NCI-H524 treated with DMSO at 0.1 percent for 48 hours (cell line): ENCODE measurements around the gene GALNTL6.
"Not testable (repeated sequence)": the region's sequence is repeated elsewhere in the genome, so short reads cannot be mapped to it uniquely, and the experiment has no call there.

Source experiments
- DNase-seq: peaks from one replicate; lab custom pipeline; 2025; lab: John Stamatoyannopoulos, UW

Gene GALNTL6

DNA sequence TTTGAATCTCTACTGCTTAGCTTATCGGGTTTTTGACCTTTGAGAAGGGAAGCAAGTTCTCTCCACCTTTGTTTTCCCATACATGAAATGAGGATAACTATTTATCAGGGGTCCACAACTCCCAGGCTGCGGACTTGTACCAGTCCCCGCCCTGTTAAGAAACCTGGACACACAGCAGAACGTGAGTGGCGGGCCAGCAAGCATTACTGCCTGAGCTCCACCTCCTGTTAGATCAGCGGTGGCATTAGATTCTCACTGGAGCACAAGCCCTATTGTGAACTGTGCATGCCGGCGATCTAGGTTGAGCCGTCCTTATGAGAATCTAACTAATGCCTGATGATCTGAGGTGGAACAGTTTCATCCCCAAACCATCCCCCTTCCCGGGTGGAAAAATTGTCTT is 579.5 kb downstream of the GALNTL6 start:
- no peak for DNase-seq

DNA sequence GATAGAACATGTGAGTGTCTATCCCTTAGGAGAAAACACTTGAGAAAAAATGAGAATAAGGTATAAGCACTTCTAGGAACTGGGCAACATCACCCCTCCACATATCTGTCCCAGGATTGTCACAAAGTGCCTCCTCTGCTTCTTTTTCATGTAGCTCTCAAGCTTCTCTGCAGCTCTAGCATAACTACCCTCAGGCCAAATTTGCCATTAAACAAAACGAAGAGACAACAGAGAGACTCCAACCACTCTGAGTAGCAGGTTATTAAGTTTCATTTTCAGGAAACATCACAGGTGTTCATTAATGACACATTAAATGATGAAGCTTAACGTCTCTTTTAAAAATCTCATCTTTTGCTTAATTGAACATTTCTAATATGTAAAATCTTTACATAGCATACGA is 580.0 kb downstream of the GALNTL6 start:
- no peak for DNase-seq

DNA sequence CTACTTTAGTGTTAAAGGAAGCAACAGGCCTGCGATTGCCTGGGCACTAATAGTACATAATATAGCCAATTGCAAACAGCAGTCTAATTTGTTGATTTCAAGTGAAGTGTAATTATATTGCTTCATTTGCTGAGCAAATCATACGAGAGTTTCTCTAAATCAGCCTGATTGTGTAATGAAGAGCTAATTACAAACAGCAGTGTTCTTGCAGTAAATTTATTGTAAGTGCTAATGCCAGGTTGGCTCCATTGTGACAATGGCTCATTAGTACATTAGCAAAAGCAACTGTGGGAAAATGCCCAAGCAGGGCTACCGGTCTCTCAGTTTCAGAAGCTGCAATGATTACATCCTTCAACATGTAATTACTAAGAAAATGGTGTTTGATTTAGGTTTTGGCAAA is 591.5 kb downstream of the GALNTL6 start:
- no peak for DNase-seq

DNA sequence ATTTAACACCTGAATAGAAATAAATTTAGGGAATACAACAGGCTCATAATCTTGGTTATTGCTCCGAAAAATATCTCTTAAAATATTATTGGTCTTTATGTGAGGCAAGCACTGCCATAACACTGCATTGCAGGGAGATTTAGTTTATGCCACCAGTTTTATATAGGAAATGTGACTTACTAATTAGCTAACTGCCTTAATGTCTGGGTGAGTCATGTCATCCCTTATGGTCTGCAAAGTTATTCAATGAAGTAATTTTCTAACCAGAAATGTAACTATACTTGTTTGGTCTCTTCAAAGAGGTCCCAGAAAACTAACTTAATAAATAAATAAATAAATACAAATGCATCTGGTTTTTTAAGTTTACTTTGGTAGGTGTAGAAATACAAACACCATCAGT is 597.2 kb downstream of the GALNTL6 start:
- DNase-seq = no peak

DNA sequence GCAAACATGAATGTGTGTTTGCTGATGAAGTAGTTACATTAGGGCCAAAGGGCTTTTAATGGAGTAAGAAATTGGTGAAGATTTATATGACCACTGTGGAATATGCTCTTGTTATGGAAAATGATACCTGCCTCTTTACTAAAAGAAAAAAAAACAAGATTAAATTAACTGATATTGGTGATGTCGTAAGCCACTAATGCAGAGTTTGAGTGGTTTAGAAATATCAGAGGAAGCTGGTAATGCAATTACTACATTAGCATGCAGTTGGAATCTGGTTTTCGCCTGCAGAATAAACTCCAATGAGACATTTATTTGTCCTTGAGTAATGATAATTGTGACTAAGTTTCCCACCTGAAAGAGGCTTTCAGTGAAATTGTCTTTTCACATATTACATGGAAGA is 597.9 kb downstream of the GALNTL6 start:
- no peak for DNase-seq

DNA sequence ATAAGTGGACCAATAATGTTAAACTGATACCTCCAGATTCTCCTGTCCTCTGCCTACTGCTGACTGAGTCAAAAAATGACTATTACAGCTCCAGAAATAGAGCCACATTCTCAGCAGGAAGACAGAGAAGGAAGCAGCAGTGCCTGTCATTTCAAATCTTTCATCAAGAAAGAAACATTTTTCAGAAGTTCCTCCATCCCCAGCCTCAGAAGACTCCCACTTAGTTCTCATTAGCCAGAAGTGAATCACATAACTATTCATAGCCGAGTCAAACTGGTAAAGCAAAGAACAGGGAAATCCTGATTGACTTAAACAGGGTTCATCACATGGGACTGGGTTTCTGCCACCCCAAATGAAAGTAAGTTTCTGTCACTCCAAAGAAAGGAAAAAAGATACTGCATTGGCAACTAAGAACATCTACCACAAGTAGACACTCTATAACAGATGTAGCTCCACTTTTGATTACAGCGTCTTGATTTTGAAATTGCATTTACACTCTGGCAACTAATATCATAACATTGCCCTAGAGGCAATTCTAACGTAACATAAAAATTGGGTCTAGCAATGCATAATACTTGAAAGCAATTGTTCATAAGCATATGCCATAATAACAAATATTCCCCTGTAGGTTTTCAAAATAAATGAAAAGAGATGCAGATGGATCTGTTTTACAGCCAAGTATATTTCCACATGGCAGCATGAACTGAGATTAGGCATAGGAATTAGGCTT is 599.8 kb downstream of the GALNTL6 start:
- no peak for DNase-seq

DNA sequence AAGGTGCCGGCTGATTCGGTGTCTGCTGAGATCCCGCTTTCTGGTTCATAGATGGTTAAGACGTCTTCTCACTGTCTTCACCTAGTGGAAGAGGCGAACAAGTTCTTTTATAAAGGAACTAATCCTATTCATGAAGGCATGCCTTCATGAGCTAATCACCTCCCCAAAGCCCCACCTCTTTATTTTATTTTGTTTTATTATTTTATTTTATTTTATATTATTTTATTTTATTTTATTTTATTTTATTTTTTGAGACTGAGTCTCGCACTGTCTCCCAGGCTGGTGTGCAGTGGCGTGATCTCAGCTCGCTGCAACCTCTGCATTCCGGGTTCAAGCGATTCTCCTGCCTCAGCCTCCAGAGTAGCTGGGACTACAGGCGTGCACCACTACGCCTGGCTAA is 615.8 kb downstream of the GALNTL6 start:
- DNase-seq = not testable (repeated sequence)

DNA sequence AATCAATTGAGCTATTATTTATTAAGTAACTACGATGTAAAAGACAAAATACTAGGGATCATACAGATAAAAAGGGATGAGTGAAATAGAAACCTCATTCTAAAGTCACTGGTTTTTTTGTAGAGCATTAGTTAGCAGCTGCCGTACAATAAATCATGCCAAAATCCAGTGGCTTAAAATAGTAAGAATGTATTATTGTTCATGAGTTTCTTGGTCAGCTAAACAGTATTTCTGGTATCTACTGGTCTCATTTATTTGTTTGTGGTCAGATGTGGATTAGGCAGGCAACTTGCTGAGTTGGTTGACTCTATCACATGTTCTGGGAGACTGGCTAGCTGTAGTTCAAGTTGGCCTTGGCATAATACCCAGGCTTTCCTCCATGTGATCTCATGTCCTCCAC is 667.3 kb downstream of the GALNTL6 start:
- no peak for DNase-seq

DNA sequence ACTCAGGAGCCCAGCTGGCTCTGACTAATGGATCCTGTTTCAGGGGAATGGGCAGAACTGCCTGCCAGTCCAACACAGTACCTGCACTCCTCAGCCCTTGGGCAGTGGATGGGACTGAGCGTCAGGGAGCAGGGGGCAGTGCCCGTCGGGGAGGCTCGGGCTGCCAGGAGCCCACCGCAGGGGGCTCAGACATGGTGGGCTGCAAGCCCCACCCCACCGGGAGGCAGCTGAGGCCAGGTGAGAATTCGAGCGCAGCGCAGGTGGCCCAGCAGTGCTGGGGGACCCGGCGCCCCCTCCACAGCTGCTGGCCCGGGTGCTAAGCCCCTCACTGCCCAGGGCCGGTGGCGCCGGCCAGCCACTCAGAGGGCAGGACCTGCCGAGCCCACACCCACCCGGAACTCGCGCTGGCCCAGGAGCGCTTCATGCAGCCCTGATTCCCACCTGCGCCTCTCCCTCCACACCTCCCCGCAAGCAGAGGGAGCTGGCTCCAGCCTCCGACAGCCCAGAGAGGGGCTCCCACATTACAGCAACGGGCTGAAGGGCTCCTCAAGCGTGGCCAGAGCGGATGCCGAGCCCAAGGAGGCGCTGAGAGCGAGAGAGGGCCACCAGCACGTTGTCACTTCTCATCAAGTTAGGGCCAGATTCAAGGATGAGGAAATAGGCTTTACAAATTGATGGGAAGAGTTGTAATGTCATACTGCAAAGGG is 668.8 kb downstream of the GALNTL6 start:
- no peak for DNase-seq

DNA sequence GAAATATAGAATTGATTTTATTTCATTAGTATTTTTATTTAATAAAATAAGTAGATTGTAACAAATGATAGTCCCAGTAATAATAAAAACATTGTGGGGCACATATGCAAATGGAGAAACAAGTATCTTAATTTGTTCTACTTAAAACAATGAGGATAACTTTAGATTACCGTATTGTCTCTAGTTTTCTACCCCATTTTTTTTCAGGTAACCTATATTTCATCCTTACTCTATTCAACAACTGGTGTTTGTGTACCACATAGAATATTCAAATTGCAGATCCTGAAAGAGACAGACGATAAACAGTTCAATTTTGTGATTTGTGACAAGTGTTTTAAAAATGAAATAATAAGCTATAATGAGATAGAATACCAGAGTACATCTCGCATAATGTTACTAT is 671.8 kb downstream of the GALNTL6 start:
- no peak for DNase-seq

DNA sequence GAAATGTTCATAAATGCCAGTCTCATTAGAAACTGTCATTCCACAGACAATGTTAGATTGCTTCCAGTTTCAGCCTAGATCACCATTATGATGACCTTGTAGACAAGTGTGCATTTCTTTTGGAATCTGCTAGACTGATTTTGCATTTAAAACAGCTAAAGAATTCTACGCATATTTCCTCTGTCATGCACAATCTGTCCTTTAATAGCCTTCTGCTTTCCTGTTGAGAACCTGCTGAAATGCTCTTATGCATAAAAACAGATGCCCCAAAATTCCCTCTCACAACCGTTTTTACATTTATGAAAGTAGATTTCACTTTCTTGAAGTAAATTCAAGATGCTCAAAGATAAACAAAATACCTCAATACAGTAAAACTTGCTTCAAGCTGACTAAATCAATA is 673.3 kb downstream of the GALNTL6 start:
- DNase-seq = no peak

DNA sequence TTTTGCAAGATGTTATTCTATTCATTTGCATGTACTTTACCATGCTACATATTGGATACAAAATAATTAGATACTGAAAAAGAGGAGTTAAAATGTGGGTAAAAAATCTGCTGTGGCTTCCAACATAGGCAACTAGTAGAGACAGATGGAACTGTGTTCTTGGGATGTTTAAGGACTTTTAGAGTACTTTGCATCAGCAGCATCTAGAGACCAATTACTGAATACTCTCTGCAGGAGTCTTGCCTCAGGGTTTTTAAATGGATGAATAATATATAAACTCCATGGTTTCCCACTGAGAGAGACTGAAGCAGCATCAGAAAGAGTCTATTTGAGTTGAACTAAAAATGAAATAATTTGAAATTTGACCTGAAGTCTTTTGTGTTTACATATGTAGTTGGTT is 676.7 kb downstream of the GALNTL6 start:
- DNase-seq = peak; percentile 1

DNA sequence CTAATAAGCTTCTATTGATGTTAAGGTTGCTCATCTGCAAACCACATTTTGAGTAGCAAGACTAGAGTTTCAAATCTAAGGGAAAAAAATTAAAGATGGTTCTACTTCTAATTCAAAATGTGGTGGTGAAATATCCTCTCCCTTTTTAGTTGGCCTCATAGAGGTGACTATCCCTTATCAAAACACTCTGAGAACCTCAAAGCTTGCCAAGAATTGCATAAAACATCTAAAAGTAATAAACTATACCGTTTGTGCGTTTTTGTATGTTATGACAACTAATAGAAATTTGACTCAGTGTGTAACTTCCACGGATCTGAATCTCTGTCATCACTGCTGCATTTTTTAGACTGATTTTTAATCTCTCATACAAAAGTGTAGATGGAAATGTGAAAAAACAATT is 682.6 kb downstream of the GALNTL6 start:
- no peak for DNase-seq

DNA sequence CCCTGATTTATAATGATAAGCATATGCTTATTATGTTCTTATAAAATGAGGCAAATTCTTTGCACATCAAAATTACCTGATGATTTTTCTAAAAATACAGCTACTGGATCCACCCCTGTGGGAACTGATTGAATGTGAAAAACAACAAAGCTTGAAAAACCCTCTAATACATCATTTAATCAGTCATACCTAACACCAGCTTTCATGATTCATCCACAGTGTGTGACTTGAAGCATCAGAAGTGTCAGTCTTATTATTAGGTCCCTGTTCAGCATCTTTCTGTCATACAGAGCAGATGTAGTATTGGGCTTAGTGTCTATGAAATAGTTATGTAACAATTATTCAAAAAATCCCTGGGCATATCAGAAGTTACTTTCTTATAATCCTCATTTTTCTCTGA is 684.1 kb downstream of the GALNTL6 start:
- no peak for DNase-seq

DNA sequence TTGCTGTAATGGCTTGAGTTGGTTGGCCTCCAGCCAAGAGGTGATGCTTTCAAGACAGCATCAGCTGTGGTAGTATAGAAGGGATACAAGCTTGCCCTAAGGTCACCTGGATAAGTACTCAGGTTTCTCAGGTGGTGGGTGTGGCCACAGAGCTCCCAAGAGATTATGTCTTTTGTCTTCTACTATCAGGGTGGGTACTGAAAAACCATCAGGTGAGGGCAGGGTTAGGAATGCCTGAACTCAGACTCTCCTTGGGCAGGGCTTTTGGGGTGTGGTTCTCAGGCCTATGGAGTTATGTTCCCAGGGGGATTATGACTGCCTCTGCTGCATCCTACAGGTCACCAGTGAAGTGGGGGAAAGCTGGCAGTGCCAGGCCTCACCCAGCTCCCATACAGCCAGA is 700.8 kb downstream of the GALNTL6 start:
- no peak for DNase-seq

DNA sequence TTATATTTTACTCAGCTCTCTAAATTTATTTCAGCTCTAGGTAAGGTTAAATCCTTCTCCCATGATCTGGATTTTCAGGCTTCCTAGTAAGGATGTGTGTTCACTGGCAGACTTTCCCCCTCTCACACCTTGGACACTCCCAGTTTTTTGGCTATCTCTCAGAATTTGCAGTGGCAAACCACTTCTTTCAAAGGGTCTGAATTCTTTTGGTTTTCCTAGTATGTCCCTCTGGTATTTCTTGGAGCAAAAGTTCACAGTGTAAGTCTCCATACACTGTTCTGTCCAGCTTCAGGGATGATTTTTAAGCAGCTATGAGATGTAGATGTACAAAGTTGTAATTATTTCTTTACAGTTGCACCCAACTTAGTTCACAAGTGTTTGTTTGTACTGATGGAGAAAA is 701.6 kb downstream of the GALNTL6 start:
- DNase-seq = no peak

DNA sequence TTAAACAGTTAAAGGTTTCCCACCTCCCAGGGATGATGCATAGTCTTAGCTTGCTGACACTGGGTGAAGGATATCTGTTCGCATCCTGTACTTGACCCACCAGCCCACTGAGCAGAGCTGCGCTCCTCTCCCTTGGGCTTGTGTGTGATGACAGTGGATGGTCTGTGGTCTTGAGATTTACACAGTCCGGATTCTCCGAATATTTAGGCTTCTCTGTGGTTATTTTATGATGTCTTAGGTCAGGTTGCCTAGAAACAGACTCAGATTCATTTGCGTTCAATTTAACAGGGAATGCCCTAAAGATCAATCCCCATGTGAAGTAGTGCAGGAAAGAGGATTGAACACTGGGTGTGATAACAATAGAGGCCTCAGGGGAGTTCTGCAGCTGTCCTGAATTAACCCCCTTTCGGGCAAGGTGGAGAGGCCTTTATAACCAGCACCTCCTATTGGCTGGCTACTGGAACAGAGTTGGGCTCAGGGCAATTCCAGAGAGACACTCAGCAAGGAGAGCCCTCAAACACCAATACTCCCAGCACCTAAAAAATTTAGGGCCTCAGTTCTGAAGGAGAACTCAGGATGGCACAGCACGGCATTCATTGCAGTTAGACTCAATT is 702.2 kb downstream of the GALNTL6 start:
- DNase-seq = no peak

DNA sequence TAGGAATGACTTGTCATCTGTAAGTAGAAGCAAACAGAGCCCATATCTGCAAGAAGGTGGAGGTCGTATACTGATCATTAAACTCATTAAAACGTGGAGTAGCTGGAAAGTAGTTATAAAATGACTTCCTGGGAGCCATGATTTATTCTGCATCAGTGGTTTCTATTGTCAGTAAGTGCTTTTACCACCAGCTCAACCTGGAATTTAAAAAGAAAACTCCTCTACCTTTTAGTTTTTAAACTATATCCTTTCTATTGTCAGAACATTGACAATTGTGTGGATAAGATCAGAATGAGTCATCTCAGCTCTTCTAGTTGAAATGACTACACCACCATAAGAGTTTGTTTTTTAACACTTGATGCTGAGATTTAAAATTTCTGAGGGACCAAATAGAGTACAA is 704.2 kb downstream of the GALNTL6 start:
- DNase-seq = no peak

DNA sequence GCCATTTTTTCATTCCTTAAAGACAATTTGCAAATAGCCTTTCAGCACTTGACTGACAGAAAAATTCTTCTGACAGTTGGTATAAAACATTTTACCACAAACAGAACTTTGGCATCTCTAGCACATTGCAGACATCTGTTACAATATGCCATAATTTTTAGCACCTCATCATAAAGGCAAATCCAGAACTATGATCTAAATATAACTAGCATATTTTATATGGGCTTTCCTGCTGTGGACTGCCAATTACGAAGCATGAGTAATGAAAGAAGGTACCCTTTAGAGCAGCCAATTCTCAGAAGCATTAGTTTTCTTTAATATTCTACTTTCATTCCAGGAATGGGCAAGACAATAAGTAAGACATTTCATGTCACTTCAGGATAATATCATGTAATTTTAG is 708.0 kb downstream of the GALNTL6 start:
- DNase-seq = no peak

DNA sequence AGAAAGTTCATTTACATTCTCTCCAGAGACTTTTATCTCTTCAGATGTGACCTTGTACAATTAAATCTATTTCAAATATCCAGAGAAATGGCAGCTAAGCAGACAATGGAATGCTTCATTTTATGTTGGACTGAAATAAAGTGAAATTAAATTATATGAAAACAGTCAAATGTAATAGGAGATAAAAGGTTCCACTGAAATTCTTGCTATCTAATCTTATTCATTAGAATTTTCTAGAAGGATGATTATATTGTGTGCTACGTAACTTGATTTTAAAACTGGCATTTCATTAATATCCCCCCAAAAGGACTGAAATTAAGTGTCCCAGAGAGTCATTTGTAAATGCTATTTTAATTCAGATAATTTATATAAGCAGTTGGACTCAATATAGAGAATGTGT is 708.5 kb downstream of the GALNTL6 start:
- DNase-seq = no peak

DNA sequence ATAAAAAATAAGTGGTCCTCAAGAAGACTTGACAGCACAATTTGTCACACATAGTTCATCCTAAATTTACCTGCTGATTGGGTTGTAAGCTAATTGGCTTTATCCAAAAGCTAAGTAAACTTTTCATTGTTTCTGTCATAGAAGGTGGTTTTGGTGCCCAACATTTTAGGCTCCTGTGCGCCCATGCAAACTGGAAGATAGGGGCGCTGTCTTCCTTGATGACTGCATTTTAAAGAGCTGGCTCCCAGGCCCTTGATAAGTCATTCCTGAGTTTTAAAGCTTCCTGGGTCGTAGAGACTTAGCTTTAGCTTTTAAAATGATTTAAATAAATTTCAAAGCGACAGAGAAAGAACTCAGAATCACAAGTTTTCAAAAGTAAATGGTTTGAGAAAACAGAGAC is 730.0 kb downstream of the GALNTL6 start:
- no peak for DNase-seq

DNA sequence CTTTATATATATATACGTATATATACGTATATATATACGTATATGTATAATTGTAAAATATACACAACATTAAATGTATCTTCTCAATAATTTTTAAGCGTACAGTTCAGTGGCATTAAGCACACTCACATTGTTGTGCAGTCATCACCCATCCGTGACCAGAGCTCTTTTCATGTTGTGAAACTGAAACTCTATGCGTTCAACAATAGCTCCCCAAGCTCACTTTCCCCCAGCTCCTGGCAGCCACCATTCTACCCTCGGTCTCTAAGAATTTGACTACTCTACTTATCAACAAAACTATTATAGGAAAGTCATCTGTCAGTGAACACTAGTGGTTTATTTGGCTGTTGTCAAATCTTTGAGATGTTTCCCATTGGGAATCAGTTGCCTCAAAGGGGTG is 733.6 kb downstream of the GALNTL6 start:
- no peak for DNase-seq

DNA sequence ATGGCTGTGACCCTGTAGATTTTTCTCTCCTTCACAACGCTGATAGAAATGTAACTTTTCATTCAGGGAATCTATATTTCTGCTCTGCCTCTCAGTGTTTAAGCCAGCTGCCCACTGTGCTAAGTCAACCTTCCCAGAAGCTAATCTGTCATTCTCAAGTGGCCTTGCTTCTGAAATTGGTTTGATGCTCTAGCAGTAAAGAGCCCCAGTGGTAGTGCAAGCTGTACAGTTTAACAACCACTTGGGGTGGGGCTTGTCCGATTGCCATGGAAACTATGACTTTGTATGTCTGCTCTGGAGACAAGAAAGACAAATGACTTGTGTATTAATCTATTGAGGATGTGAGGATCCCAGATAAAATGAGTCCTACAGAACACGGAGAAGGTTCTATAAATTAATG is 734.5 kb downstream of the GALNTL6 start:
- DNase-seq = peak; percentile 75

DNA sequence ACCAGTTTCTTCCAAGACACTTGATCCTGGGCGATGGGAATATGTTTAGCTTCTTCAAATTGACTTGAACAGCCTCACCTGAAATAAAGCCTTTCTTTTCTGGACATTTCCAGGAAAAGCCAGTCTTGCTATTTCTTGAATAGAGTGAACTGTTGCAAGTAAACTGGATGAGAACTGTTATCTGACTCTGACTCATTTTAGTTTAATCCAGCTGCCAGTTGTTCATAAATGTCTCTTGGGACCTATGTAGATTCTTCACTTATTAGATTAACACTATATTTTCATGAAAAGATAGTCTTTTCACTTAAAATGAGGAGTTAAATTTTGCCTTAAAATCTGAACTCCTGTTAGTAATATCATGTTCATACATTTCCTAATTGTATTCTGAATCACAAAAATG is 740.0 kb downstream of the GALNTL6 start:
- no peak for DNase-seq
